HG03469 (cell line): ENCODE results near the gene PHYKPL.

Experiments
- ATAC-seq: cut with Tn5 transposase; IDR thresholded peaks from one replicate; pipeline ENCODE4 v1.9.1; 2021; ENCODE audit warnings: mild to moderate bottlenecking, moderate library complexity, moderate number of reproducible peaks; ENCODE audit not compliant: unreplicated experiment

The PHYKPL gene

GRCh38 chr5:178192787-178193186 is 39.8 kb downstream of the PHYKPL start:
- ATAC-seq: no peak

DNA sequence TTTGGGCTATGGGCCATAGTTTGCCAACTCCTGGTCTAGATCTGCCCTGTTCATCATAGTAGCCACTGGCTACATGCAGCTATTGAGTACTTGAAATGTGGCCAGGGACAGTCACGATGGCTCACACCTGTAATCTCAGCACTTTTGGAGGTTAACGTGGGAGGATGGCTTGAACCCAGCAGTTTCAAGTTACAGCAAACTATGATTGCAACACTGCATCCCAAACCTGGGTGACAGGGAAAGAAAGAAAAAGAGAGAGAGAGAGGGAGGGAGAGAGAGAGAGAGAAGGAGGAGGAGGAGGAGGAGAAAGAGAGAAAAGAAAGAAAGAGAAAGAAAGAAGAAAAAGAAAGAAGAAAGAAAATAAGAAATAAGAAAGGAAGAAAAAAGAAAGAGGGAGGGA is 40.4 kb downstream of the PHYKPL start:
- ATAC-seq: no peak

DNA sequence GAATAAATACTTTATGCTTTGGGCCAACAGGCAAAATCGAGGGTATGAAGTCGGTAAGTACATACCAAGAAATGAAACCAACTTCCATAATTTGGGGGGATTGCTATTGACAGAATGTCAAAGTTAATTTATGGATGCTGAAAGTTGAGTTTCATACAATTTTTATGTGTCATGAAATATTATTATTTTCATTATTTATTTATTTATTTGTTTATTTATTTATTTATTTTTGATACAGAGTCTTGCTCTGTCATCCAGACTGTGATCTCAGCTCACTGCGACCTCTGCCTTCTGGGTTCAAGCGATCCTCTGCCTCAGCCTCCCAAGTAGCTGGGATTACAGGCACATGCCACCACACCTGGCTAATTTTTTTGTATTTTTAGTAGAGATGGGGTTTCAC is 40.9 kb downstream of the PHYKPL start:
- no peak for ATAC-seq

GRCh38 chr5:178189433-178189832 is 43.2 kb downstream of the PHYKPL start:
- no peak for ATAC-seq

- no peak for ATAC-seq
Observed at GRCh38 chr5:178187014-178187413, 45.6 kb downstream of the PHYKPL start, which contains the start of gene GMCL2. GMCL2 (minus strand) TSS chr5:178187371; CDS start chr5:178187299, 72 bp downstream.

DNA sequence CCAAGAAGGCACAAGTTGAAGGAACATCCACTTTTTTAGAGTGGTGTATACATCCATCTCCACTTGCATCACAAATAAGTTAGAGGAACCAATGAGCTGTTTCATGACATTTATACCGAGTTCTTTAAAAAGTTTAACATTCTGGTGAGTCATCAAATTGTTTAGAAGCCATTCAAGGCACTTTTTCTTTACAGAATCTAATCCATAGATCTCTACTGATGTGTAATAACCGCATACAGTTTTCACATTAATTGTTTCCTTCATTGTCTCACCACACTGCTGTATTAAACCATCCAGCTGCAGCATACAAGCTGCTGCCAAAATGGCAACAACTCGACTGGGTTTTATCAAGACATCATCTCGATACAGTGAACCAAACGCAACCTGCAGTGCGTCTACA is 46.2 kb downstream of the PHYKPL start:
- no peak for ATAC-seq

DNA sequence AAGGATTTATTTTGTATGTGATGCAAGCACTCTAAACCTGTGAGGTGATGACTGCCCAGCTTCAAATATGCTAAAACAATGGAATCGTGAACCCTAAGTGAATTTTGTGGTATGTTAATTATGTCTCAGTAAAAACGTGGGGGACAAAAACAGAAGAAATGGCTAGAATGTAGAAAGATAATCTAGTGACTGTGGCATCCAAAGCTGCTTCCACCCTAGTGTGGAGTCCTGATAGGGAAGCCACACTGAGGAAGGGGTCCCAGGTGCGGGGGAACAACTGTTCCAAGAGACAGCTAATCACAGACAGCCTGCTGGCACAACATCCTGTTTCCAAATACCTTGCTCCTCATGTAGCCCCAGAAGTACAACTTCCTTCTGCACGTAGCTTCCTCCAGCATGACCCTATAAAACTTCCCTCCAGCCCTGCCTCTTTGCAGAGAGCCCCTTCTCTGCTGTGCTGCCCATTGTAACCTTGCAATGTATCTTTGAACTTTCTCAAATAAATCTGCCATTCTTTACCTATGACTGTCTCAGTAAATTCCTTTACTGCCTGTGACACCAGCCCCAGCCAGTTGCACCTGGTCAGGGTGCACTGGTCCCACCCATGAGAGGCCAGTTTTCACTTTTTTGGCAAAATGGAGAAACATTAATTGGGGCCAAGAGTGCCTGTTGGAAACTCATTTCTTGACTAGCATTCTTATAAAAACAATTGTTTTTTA is 50.3 kb downstream of the PHYKPL start:
- no peak for ATAC-seq

GRCh38 chr5:178180141-178180863 is 52.3 kb downstream of the PHYKPL start:
- no peak for ATAC-seq

GRCh38 chr5:178177569-178177968 is 55.0 kb downstream of the PHYKPL start:
- ATAC-seq: no peak

DNA sequence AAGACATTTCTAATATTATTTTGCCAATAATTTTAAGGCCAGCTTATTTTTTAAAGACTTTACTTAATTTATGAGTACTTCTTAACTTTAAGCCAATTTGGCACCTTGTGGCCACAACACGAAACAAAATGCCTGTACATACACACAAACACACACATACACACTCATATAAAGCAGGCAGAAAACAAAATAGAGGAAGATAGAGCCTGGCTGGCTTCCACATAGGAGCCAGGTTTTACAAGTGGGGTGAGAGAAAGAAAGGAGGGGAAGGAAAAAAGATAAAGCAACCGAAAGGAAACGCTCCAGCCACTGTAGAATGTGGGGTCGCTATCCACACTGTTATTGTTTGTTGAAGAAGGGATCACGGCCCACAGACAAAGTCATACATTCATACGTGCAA is 55.8 kb downstream of the PHYKPL start:
- ATAC-seq: no peak

DNA sequence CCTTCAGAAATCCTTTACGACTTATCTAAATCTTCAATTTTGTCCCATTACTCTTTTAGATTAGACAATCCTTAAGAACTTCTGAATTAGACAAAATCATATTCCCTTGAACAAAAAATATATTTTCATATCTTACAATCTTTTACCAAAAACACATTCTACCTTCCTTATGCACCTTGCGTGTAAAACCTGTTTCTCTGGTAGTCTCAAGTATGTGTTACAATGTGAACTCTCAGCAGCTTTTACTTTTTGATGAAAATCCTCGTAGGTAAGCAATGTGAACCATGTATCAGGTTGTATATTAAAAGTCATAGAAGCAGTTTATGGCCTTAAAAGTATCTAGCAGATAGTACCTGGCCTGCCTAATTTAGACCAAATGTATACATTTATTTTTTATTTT is 58.1 kb downstream of the PHYKPL start:
- no peak for ATAC-seq

DNA sequence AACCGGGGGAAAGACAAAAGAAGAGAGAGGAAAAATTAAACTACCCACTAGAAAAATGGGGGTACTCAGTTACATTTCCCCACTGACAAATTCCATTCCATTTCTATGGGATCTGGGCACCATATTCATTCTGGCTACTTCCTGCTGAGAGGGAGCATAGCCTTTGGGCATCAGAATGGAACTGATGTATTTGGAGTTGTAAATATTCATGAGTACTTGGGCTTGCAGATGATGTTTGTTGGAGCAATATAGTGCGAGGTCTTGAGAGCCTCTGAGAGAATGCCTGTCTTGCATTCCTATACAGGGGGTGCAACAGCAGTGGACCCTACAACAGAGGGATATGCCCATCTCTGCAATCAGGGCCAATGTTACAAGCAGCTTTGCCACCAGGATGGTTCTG is 62.1 kb downstream of the PHYKPL start:
- no peak for ATAC-seq

DNA sequence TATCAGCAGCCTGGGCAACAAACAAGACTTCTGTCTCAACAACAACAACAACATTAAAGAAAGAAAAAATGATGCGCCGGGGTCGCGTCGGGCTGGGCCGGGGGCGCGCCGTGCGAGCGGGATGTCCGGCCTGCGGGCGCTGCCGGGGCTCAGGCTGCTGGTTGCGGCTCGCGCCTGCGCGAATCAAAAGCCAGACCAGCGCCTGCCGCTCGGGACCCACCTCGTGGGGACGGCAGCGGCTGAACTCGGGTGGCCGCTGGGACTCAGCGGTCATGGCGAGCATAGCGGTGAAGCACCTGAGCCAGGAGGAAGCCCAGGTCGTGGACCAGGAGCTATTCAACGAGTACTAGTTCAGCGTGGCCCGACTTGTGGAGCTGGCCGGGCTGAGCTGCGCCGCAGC is 67.0 kb downstream of the PHYKPL start:
- no peak for ATAC-seq

DNA sequence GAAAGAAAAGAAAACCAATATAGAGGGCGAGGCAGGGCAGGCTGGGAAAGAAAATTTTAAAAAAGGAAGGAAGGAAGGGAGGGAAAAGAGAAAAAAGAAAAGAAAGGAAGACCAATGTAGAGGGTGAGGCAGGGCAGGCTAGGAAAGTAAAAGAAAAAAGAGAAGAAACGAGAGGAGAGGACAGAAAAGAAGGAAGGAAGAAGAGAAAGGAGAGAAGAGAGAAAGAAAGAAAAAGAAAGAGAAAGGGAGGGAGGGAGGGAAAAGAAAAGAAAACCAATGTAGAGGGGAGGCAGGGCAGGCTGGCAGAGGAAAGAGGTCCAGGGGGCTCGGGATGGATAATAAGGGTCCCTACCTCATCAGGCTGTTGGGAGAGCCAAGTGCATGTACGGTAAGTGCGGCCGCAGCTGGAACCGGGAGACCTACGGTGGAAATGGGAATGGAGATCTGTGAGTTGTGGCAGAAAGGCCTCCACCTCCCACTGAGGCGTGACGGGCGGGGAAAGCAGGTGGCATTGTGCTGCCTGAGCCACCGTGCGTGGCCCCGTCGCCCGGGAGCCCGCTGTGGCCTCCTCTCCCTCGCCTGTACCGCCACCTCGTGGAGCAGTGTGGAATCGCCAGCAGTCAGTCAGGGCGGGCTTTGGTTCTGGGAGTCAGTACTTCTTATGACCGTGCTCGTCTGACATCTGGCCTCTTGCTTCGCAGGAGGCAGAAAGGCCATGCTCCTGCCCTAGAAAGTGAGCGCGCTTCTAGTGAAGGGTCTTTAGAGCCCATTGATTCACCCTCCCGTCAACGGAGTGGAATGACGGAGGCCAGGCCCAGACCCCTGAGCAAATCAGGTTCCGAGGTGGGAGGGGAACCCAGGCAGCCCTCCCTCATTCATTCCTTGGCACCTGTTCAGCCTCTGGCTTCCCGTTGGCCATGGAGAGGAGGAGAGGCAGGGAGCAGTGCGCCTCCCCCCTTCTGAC is 68.5 kb downstream of the PHYKPL start:
- peak; percentile 64 for ATAC-seq

DNA sequence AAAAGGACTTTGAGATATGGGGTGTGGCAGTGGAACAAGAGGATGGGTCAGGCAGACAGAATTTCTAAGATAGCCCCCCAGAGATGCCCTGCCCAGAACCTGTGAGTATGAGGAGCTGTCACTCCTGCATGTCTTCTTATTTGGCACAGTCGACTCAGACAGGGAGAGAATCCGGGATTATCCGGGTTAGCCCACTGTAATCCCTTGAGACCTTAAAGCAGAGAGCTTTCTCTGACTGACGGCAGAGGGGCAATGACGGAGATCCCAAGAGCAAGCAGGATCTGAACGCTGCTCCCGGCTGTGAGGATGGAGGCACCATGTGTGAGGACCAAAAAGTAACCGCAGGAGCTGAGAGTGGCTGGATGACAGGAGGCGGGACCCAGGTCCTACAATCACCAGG is 70.1 kb downstream of the PHYKPL start:
- ATAC-seq: no peak

GRCh38 chr5:178160176-178160575 is 72.4 kb downstream of the PHYKPL start:
- no peak for ATAC-seq
